Stimulated activated memory B cell treated with anti-CD40 and anti-IgM and Interleukin-4, amounts not matched to agents 10 μg/mL and 1 μg/mL and 100 μg/mL, for 72 hours (primary cell): Measurements from ENCODE around the gene PRR12.

ENCODE experiments used
- ATAC-seq: fragments of 150-1000 bp; cut with Tn5 transposase; 2 replicates; pipeline ENCODE4 v1.10.0; 2021
- H3K27ac Mint-ChIP-seq: one replicate; pipeline ENCODE4 v1.8.0; 2022; ENCODE audit warnings: mild to moderate bottlenecking, mixed read lengths
- H3K27me3 Mint-ChIP-seq: one replicate; pipeline ENCODE4 v1.8.0; 2022; ENCODE audit warnings: mixed read lengths
- H3K36me3 Mint-ChIP-seq: one replicate; pipeline ENCODE4 v1.8.0; 2022; ENCODE audit warnings: mixed read lengths
- H3K4me1 Mint-ChIP-seq: one replicate; pipeline ENCODE4 v1.8.0; 2022; ENCODE audit warnings: mixed read lengths
- H3K4me3 Mint-ChIP-seq: one replicate; pipeline ENCODE4 v1.8.0; 2022; ENCODE audit warnings: mild to moderate bottlenecking, moderate library complexity, mixed read lengths
- H3K9me3 Mint-ChIP-seq: one replicate; pipeline ENCODE4 v1.8.0; 2022; ENCODE audit warnings: mixed read lengths

PRR12 gene

DNA sequence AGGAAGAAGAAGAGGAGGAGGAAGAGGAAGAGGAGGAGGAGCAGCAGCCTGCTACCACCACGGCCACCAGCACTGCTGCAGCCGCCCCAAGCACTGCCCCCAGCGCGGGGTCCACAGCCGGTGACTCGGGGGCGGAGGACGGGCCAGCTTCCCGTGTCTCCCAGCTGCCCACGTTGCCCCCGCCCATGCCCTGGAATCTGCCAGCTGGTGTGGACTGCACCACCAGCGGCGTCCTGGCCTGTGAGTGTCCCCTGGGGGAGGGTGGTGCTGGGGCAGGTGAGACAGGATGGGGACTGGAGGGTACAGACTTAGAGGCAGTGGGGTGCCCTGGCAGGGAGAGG lies 62.5 kb downstream of the PRR12 start:
- no peak overlapping the region for H3K27ac Mint-ChIP-seq
- peaks cover 6% of the 10 kb centered on the region for H3K4me1 Mint-ChIP-seq
- H3K27me3 Mint-ChIP-seq = no peaks in the 10 kb centered on the region
- H3K4me3 Mint-ChIP-seq = no peak overlapping the region
- peaks cover 49% of the 10 kb centered on the region for H3K36me3 Mint-ChIP-seq
- H3K9me3 Mint-ChIP-seq = no peaks in the 10 kb centered on the region
- ATAC-seq = no peak

DNA sequence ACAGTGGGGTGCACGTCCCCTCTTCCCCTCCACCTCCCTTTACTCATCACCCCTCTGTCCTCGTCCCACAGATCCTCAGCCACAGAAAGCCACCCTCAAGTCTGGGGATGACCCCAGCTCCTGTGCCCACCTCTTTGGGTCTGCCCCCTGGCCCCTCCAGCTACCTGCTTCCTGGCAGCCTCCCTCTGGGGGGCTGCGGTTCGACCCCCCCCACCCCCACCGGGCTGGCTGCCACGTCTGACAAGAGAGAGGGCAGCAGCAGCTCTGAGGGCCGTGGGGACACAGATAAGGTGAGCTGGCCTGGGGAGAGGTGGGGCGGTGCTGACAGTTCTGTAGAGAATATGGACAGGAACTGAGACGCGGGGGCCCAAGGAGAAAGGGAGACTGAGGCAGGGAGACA lies 63.6 kb downstream of the PRR12 start:
- Mint-ChIP-seq H3K27me3 (no peaks in the 10 kb centered on the region), H3K36me3 (peaks cover 54% of the 10 kb centered on the region), H3K9me3 (no peaks in the 10 kb centered on the region), H3K27ac (peak overlapping the region; percentile 26), H3K4me1 (peaks cover 6% of the 10 kb centered on the region), H3K4me3 (no peak overlapping the region)
- ATAC-seq = no peak

DNA sequence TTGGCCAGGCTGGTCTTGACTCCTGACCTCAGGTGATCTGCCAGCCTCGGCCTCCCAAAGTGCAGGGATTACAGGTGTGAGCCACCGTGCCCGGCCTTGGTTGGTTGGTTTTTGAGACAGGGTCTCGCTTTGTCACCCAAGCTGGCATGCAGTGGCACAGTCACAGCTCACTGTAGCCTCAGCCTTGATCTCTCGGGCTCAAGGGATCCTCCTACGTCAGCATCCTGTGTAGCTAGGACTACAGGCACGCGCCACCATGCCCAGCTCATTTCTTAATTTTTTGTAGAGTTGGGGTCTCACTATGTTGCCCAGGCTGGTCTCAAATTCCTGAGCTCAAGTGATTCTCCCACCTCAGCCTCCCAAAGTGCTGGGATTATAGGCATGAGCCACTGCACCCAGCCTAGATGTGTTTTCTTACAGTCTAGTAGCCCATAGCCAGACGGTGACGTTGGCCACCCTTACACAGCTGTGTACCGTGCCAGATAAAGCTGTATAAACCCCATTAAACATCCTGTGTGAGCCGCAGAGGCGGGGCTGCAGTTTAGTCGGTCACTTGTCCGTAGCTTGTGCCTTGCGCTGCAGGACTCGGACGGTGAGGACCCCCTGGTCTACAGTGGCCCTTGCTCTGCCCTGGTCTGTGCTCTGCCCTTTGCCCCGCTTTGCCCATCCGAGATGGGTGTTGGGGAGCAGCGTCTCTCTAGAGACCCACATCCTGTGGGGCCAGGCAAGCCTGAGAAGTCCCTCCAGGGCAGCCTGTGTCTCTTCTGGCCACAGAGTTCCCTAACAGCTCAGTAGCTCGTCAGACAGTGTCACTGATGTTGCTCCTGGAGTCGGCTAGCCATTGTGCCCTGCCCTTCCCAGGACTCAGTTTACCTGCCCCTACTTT lies 64.8 kb downstream of the PRR12 start:
- H3K27ac Mint-ChIP-seq = peak overlapping the region; percentile 32
- H3K9me3 Mint-ChIP-seq = no peaks in the 10 kb centered on the region
- peaks cover 6% of the 10 kb centered on the region for H3K4me1 Mint-ChIP-seq
- H3K27me3 Mint-ChIP-seq = no peaks in the 10 kb centered on the region
- peaks cover 57% of the 10 kb centered on the region for H3K36me3 Mint-ChIP-seq
- H3K4me3 Mint-ChIP-seq = no peak overlapping the region
- ATAC-seq = no peak

DNA sequence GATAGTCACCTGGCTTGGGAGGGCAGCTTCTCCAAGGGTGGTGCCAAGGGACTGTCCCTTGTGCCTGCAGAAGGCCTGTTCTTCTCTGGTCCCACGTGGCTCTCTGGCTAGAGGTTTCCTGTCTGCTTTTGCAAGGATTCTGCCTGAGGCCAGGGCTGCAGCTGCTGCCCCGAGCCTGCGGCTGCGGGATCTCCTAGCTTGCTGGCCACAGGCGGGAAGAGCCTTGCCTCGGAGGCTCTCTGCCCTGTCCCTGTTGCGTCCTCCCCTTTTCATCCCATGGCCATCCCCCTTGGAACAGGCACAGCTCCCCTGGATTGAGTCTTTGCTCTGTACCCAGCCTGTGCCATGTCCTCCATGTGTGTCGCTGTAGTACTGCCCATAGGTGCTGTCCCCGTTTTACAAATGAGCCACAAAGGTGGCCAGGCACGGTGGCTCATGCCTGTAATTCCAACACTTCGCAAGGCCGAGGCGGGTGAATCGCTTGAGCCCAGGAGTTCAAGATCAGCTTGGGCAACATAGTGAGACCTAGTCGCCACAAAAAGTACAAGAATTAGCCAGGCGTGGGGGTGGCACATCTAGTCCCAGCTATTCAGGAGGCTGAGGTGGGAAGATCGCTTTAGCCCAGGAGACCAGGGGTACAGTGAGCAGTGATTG lies 65.6 kb downstream of the PRR12 start:
- no peak overlapping the region for H3K4me3 Mint-ChIP-seq
- H3K36me3 Mint-ChIP-seq = peaks cover 53% of the 10 kb centered on the region
- H3K9me3 Mint-ChIP-seq = no peaks in the 10 kb centered on the region
- ATAC-seq = no peak
- H3K27me3 Mint-ChIP-seq = no peaks in the 10 kb centered on the region
- peak overlapping the region; percentile 32 for H3K27ac Mint-ChIP-seq
- peaks cover 6% of the 10 kb centered on the region for H3K4me1 Mint-ChIP-seq

DNA sequence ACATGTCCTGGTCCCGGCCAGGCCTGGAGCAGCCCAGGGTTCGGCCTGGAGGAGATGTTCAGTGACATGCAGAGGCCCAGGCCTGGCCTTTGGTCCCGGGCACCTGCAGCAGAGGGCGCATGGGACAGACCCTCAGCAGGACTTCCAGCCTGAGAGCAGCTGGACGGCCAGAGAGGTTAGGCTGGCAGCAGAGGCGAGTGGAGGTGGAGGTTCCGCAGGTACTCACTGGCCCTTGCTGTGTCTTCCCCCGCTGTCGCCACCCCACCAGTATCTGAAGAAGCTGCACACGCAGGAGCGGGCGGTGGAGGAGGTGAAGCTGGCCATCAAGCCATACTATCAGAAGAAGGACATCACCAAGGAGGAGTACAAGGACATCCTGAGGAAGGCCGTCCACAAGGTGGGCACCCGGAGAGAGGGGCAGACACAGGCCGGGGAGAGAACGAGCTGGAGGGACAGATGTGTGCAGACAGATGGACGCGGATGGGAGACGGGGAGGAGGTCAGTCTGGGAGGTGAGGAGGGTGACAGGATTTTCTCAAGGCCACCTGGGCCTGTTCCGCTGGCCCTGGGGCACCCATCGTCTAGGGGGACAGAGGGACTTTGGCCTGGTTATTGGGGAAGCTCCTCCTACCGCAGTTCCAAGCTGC lies 66.6 kb downstream of the PRR12 start:
- no peak overlapping the region for H3K4me3 Mint-ChIP-seq

DNA sequence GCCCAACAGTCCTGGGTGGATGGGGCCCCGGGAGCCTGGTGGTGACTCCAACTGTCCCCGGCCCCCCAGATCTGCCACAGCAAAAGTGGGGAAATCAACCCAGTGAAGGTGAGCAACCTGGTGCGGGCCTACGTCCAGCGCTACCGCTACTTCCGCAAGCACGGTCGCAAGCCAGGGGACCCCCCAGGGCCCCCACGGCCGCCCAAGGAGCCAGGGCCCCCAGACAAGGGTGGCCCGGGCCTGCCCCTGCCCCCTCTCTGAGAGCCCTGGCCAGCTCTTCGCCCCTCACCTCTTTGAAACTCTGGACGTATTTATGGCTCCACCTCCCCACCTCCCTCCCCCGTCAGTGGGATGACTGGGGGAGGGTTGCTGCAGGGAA lies 67.1 kb downstream of the PRR12 start:
- Mint-ChIP-seq H3K27ac (no peak overlapping the region), H3K27me3 (no peaks in the 10 kb centered on the region), H3K4me3 (no peak overlapping the region), H3K4me1 (peaks cover 18% of the 10 kb centered on the region), H3K36me3 (peaks cover 54% of the 10 kb centered on the region), H3K9me3 (no peaks in the 10 kb centered on the region)
- ATAC-seq = no peak

More for the DNA sequence above, 66.6 kb downstream of the PRR12 start:
- H3K9me3 Mint-ChIP-seq = no peaks in the 10 kb centered on the region
- peaks cover 13% of the 10 kb centered on the region for H3K4me1 Mint-ChIP-seq
- ATAC-seq = no peak
- no peak overlapping the region for H3K27ac Mint-ChIP-seq
- H3K27me3 Mint-ChIP-seq = no peaks in the 10 kb centered on the region
- peaks cover 56% of the 10 kb centered on the region for H3K36me3 Mint-ChIP-seq

DNA sequence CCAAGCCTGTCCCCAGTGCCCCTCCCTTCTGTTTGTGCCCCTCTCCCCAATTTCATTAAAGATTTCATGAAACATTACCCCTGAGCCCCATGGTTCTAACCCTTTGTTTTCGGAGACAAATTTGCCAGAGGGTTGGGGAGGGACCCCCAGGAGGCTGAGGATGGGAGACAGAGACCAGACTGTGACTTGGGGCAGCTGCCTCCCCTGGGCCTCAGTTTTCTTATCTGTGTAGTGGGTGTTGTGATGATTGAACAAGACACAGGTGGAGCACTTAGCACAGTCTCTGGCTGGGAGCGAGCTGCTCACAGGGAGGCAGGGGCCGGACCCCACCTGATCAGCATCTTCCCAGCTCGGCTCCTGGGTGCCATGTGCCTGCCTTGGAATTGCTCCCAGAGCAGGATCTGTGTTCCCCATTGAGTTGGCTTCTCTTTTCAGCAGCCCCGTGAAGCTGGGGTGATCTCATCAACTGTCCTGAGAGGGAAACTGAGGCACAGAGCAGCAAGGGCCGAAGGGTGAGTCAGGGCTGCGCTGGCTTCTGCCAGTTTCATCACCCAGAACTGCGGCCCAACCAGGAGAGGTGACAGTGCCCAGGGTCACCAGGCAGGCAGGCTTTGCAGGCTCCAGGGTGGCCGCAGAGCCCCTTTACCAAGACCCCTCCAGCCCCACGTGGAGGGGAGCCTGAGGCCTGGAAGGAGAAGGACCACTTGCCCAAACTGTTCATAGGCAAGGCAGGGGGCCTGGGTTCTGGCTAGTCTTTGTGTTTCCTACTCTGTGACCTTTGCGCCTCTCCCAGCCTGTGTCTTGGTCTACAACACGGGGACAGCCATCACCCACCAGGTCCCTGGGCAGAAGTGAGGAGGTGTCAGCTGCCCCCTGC lies 67.8 kb downstream of the PRR12 start:
- peaks cover 19% of the 10 kb centered on the region for H3K4me1 Mint-ChIP-seq
- H3K27me3 Mint-ChIP-seq = no peaks in the 10 kb centered on the region
- no peak for ATAC-seq
- H3K27ac Mint-ChIP-seq = no peak overlapping the region
- no peak overlapping the region for H3K4me3 Mint-ChIP-seq
- H3K36me3 Mint-ChIP-seq = peaks cover 47% of the 10 kb centered on the region
- no peaks in the 10 kb centered on the region for H3K9me3 Mint-ChIP-seq

DNA sequence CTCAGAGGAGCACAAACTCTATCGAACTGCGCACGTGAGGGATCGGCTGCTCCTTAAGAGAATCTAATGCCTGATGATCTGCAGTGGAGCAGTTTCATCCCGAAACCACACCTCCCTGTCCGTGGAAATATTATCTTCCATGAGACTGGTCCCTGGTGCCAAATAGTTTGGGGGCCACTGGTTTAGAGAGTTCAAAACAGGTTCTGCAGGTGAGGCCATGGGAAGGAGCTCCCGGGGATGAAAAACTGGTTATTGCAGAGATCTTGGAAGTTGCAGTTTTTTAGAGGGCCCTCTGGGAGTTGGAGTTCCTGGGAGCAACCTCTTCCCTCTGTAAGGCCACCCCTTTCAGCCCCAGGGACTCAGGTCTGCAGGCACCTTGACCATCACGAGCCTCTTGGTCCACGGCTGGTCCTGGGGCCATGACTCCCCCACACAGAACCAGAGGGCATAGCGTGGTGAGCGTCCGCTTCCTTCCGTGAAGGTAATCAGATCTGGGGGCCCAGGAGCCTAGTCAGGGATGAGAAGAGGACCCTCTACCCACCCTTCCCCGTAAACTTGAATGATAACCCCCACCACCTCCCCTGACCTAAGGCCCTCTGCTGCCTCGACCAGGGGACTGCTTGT lies 69.5 kb downstream of the PRR12 start:
- Mint-ChIP-seq H3K27ac (no peak overlapping the region), H3K36me3 (peaks cover 40% of the 10 kb centered on the region), H3K9me3 (no peaks in the 10 kb centered on the region), H3K27me3 (no peaks in the 10 kb centered on the region), H3K4me1 (peaks cover 35% of the 10 kb centered on the region), H3K4me3 (no peak overlapping the region)
- no peak for ATAC-seq

DNA sequence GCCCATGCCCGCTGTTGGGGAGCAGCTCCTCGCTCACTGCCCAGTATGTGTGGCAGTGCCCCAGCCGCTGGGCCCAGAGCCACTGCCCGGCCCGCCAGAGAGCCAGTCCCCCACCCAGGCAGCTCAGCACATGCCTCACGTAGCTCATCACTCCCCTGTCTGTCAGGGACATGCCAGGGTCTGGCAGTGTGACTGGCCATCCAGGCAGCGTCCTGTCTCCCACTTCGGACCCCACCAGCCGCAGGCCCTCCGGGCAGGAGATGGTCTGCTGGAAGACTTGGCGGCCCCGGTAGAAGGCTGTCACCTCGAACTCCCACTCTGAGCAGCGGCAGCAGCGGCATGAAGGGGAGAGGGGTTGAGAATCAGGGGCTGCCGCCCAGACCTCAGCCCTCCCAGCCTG lies 71.0 kb downstream of the PRR12 start:
- Mint-ChIP-seq H3K27ac (no peak overlapping the region), H3K27me3 (no peaks in the 10 kb centered on the region), H3K4me3 (no peak overlapping the region), H3K36me3 (peaks cover 35% of the 10 kb centered on the region), H3K9me3 (no peaks in the 10 kb centered on the region), H3K4me1 (peaks cover 51% of the 10 kb centered on the region)
- ATAC-seq = no peak

DNA sequence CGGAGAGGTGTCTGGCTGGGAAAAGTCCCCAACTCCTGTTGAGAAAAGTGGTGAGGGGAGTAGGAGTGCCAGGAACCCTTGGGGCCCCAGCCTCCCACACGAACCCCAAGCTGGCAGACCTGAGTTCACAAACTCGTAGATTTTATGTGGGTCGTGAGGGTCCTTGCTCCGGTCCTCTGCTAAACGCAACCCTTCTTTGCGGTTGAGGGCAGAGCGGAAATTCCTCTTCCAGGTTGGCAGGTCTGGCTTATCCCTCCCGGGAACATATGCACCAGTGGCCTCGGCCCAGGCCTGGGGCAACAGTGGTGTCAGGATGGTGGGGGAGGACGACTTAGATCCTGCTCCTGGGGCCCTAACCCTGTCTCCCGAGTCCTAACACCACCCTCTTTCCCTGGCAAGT lies 72.2 kb downstream of the PRR12 start:
- Mint-ChIP-seq H3K27ac (peak overlapping the region; percentile 97), H3K4me1 (peaks cover 56% of the 10 kb centered on the region), H3K4me3 (peak overlapping the region; percentile 100), H3K9me3 (no peaks in the 10 kb centered on the region), H3K36me3 (peaks cover 26% of the 10 kb centered on the region), H3K27me3 (no peaks in the 10 kb centered on the region)
- no peak for ATAC-seq

DNA sequence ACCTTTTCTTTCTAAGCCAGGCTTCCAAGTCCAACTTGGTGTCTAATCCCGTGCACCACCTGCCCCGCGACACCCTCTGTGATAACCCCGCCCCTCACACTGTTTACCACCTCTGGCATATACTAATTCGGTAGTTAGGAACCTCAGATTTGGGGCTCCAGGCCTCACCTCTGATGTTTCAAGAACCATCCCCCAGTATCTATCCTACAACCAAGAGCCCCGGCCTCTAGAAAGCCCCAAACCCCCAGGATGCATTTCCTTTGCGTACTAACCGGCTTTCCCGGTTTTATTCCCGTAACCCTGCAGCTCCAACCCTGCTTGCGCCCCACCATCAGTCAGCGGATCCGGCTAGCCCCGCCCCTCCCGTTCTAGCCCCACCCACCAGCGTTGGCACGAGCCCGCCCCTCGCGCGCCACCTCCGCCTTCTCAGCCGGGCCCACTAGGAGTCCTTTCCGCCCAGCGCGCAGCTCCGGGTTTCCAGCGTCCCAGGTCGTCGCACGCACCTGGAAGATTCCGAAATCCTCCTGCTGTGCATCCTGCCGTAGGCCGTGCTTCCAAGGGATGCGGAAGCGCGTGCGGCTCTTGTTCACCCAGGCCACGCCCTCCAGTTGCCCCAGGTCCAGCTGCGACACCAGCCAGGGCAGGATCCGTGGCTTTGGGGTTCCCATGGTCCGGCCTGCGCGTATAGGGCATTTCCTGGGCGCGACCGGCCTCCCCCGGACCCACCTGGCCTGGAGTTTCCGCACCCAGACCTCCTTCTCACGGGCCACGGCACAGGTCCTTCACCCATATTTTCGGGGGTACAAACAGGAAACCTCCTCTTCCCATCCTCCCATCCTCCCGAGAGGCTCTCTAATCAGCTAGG lies 73.4 kb downstream of the PRR12 start:
- H3K27me3 Mint-ChIP-seq = no peaks in the 10 kb centered on the region
- H3K27ac Mint-ChIP-seq = peak overlapping the region; percentile 97
- H3K36me3 Mint-ChIP-seq = peaks cover 23% of the 10 kb centered on the region
- peak; percentile 79 for ATAC-seq
- H3K4me1 Mint-ChIP-seq = peaks cover 56% of the 10 kb centered on the region
- no peaks in the 10 kb centered on the region for H3K9me3 Mint-ChIP-seq
- peak overlapping the region; percentile 100 for H3K4me3 Mint-ChIP-seq

DNA sequence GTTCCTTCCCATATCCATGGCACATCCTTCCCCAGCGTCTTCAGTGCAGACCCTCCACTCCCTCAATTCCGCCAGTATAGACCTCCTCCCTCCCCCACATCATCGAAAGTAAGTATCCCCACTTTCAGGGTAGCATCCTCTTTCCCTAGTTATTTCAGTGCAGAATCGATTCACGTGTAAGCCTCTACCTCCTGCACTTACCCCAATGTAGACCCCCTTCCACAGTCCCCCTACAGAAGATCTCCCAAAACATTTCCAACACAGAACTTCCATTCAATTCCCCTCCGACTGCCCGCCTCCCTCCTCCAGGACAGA lies 74.0 kb downstream of the PRR12 start:
- peak overlapping the region; percentile 97 for H3K27ac Mint-ChIP-seq
- no peaks in the 10 kb centered on the region for H3K27me3 Mint-ChIP-seq
- H3K36me3 Mint-ChIP-seq = peaks cover 21% of the 10 kb centered on the region
- ATAC-seq = peak; percentile 2
- H3K9me3 Mint-ChIP-seq = no peaks in the 10 kb centered on the region
- H3K4me3 Mint-ChIP-seq = peak overlapping the region; percentile 100
- H3K4me1 Mint-ChIP-seq = peaks cover 56% of the 10 kb centered on the region

DNA sequence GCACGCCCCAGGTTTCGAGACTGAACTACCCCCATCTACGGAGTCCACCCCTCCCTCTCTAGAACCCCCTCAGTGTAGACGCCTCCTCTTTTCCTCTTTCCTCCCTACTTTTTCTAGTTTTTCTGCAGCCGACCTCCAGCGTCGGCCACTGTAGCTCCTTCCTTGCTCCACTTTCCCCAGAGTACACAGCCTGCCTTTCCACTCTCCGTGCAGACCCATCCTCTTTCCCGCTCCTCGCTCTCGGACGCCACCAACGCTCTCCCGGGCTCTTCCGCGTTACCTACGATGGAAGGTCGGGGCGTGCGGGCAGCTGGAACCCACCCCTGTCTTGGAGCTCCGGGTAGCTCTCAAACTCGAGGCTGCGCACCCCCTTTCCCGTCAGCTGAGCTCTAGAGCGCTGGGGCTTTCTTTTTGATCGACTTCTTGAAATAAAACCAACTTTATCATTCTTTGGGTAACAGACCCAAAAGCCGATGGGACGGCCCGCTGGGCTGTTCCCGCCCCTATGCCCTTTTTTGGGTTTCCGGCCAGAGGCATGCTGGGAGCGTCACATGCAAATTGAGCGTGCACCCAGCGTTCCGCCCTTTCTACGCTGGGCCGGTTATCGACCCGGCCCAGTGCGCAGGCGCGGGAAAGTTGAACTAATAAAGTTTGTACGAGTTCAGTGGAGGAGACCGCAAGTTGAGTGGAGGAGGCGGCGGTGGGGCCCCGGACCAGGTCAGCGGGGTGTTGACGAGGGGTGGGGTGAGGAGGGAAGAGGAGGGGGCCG lies 74.6 kb downstream of the PRR12 start, which contains the start of the genes BCL2L12 and IRF3:
TSS of gene BCL2L12 (plus strand) at position 583 of the 769 bp plus-strand sequence. CDS start 760 bp downstream, outside the sequence.
TSS of gene IRF3 (minus strand) at position 507 of the 769 bp plus-strand sequence. CDS start 1,019 bp downstream, outside the sequence.
- Mint-ChIP-seq H3K36me3 (peaks cover 16% of the 10 kb centered on the region), H3K27me3 (no peaks in the 10 kb centered on the region)
- ATAC-seq = peak; percentile 95

More for the DNA sequence above, 74.6 kb downstream of the PRR12 start, which contains the start of the genes BCL2L12 and IRF3:
- H3K4me3 Mint-ChIP-seq = peak within 1 kb of the TSS; percentile 100
- peaks cover 56% of the 10 kb centered on the region for H3K4me1 Mint-ChIP-seq
- no peaks in the 10 kb centered on the region for H3K9me3 Mint-ChIP-seq
- H3K27ac Mint-ChIP-seq = peak within 1 kb of the TSS; percentile 97
